ENCODE results near the gene UBE3C.

GRCh38 chr7:157312941-157313340 lies 174.2 kb downstream of the UBE3C start:
- no peak for TF ChIP-seq CTCF (IDR thresholded peaks at IDR 0.05)
- no peak for TF ChIP-seq POLR2AphosphoS5 (IDR thresholded peaks at IDR 0.05; ENCODE audit: low read depth, low read length)
- no peak for TF ChIP-seq TCF7L2 (IDR thresholded peaks at IDR 0.05; ENCODE audit: low read depth, low read length)

Measured in Panc1 (cell line).